K562 (cell line): Measurements from ENCODE around the gene CAPRIN1. TPM values are rescaled to one million over a fixed set of nuclear protein-coding genes. Genes with fewer than 3 reads are reported as not detected.

Experiments used
- CAMTA2 ChIP-seq: fragments of 250-450 bp; sonication (Bioruptor Pico); conservative IDR thresholded peaks from 2 replicates; pipeline ENCODE4 v1.5.1; 2022
- CC2D1A ChIP-seq: fragments of 450-650 bp; IDR thresholded peaks from 2 replicates; pipeline ENCODE4 v1.6.1; 2017; ENCODE audit warnings: mild to moderate bottlenecking
- E4F1 ChIP-seq: fragments of 250-450 bp; sonication (Bioruptor Pico); IDR thresholded peaks from 2 replicates; pipeline ENCODE4 v1.5.0; 2021; ENCODE audit warnings: mild to moderate bottlenecking, borderline replicate concordance
- EHMT2 ChIP-seq: fragments of 450-650 bp; IDR thresholded peaks from 2 replicates; pipeline ENCODE4 v1.6.1; 2018; ENCODE audit warnings: antibody characterized with exemption
- ESRRB ChIP-seq: fragments of 250-450 bp; sonication (Bioruptor Pico); IDR thresholded peaks from 2 replicates; pipeline ENCODE4 v1.5.0; 2020; ENCODE audit warnings: mild to moderate bottlenecking, moderate library complexity, borderline replicate concordance
- FOXA3 ChIP-seq, 2 experiments: fragments of 450-650 bp in 1 of 2; sonication (generic) in 1 of 2; formaldehyde crosslinking; IDR thresholded peaks in 1 of 2; conservative IDR thresholded peaks in 1 of 2; 2 replicates each; pipeline versions ENCODE4 v1.4.0 to v1.8.0; 2020 to 2022; ENCODE audit warnings: mild to moderate bottlenecking in 2 of 2, missing genetic modification reagents in 1 of 2
- HOXB6 ChIP-seq: fragments of 250-450 bp; sonication (Bioruptor Pico); IDR thresholded peaks from 2 replicates; pipeline ENCODE4 v1.5.1; 2022; ENCODE audit warnings: mild to moderate bottlenecking, borderline replicate concordance
- L3MBTL2 ChIP-seq: fragments of 450-650 bp; IDR thresholded peaks from 2 replicates; pipeline ENCODE4 v1.6.1; 2016; ENCODE audit warnings: mild to moderate bottlenecking, moderate library complexity
- MEF2A ChIP-seq: IDR thresholded peaks from 2 replicates; pipeline ENCODE4 v1.6.1; 2011; ENCODE audit warnings: low read depth, mild to moderate bottlenecking, low read length, moderate library complexity; ENCODE audit not compliant: control insufficient read depth
- MTA1 ChIP-seq: fragments of 450-650 bp; IDR thresholded peaks from 2 replicates; pipeline ENCODE4 v1.6.1; 2017; ENCODE audit warnings: borderline replicate concordance
- NCOA2 ChIP-seq, 2 experiments: fragments of 450-650 bp; IDR thresholded peaks; 2 replicates each; pipeline ENCODE4 v1.6.1; 2018; ENCODE audit warnings: mild to moderate bottlenecking in 2 of 2, moderate library complexity in 1 of 2; ENCODE audit not compliant: partially characterized antibody in 2 of 2
- POLR2AphosphoS5 ChIP-seq: IDR thresholded peaks from 2 replicates; pipeline ENCODE4 v1.6.1; 2011; ENCODE audit warnings: mild to moderate bottlenecking, low read depth, low read length, moderate library complexity; ENCODE audit not compliant: control insufficient read depth, insufficient read depth
- STAT6 ChIP-seq: sonication (generic); formaldehyde crosslinking; IDR thresholded peaks from 2 replicates; pipeline ENCODE4 v1.8.1; 2023; ENCODE audit warnings: mild to moderate bottlenecking, missing genetic modification reagents
- TCFL5 ChIP-seq: fragments of 250-450 bp; sonication (Bioruptor Pico); conservative IDR thresholded peaks from 2 replicates; pipeline ENCODE4 v1.6.1; 2021; ENCODE audit warnings: mild to moderate bottlenecking, moderate library complexity, matching md5 sums
- TOE1 ChIP-seq, 2 experiments: fragments of 450-650 bp in 1 of 2; sonication (generic) in 1 of 2; formaldehyde crosslinking in 1 of 2; IDR thresholded peaks; 2 replicates each; pipeline versions ENCODE4 v1.7.1 to v1.8.0; 2016 to 2022; ENCODE audit warnings: borderline replicate concordance in 2 of 2, mild to moderate bottlenecking in 2 of 2, antibody characterized with exemption in 1 of 2, inconsistent platforms in 1 of 2, low read depth in 1 of 2, missing genetic modification reagents in 1 of 2, moderate library complexity in 1 of 2
- ZNF57 ChIP-seq: fragments of 450-650 bp; formaldehyde crosslinking; IDR thresholded peaks from 2 replicates; pipeline ENCODE4 v1.4.0; 2020; ENCODE audit warnings: mild to moderate bottlenecking, moderate library complexity
- polyA plus RNA-seq, 8 experiments: library from polyadenylated mRNA; depleted of rRNA in 4 of 8; stranded (reverse) in 5 of 8; unstranded in 3 of 8; fragments of >200 nt; fragmentation: Nextera tagmentation in 2 of 8; fragmentation: Illumina TruSeq in 1 of 8; extraction: Ambion mirVana in 2 of 8; extraction: Trizol in 1 of 8; gene quantifications; 2 replicates each; pipeline versions ENCODE4 v1.2.1 to v1.2.3, GENCODE V29; 2011 to 2014; ENCODE audit warnings: inconsistent platforms in 1 of 8, missing spikeins in 1 of 8
- total RNA-seq, 7 experiments: library from RNA; depleted of rRNA in 6 of 7; stranded (reverse); fragments of >200 nt in 6 of 7; fragmentation: Illumina TruSeq in 2 of 7; extraction: Trizol in 2 of 7; gene quantifications; 2 replicates each; pipeline versions ENCODE4 v1.2.1 to v1.2.3, GENCODE V29; 2011 to 2021; ENCODE audit warnings: low replicate concordance in 1 of 7
- TF ChIP-seq, protein P1 (sequence below): IDR thresholded peaks from 2 replicates; pipeline ENCODE4 v1.6.1; 2011; ENCODE audit warnings: borderline replicate concordance, low read depth, mild to moderate bottlenecking, moderate library complexity, low read length; ENCODE audit not compliant: insufficient read depth, poor library complexity, severe bottlenecking

The CAPRIN1 gene
- total and polyA plus RNA-seq, 9 of the 15 experiments (the other 6 are each of a cell fraction or from before 2014, with no cell fraction given) = 49.6 to 271 (median 244) TPM

- TF ChIP-seq, protein P1, sequence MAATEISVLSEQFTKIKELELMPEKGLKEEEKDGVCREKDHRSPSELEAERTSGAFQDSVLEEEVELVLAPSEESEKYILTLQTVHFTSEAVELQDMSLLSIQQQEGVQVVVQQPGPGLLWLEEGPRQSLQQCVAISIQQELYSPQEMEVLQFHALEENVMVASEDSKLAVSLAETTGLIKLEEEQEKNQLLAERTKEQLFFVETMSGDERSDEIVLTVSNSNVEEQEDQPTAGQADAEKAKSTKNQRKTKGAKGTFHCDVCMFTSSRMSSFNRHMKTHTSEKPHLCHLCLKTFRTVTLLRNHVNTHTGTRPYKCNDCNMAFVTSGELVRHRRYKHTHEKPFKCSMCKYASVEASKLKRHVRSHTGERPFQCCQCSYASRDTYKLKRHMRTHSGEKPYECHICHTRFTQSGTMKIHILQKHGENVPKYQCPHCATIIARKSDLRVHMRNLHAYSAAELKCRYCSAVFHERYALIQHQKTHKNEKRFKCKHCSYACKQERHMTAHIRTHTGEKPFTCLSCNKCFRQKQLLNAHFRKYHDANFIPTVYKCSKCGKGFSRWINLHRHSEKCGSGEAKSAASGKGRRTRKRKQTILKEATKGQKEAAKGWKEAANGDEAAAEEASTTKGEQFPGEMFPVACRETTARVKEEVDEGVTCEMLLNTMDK = peak; percentile 85
- TF ChIP-seq L3MBTL2 (peak; percentile 82), FOXA3 (CRISPR knock-in tag; conservative IDR thresholded peaks at IDR 0.05 in 1 of 2, IDR thresholded peaks at IDR 0.05 in 1 of 2) (peak in 1 of 2 experiments; percentile 55; a peak in 2 of 4 replicates), TCFL5 (CRISPR knock-in tag) (no peak), MTA1 (peak; percentile 99), CAMTA2 (CRISPR knock-in tag) (0 out of 2 replicates have a peak, but pooled peaks have one; percentile 77), CC2D1A (no peak), ZNF57 (peak; percentile 27; the same call in 1 of the 2 replicates), EHMT2 (no peak), POLR2AphosphoS5 (peak; percentile 79; the same call in 1 of the 2 replicates), MEF2A (0 out of 2 replicates have a peak, but pooled peaks have one; percentile 13), NCOA2 (IDR thresholded peaks at IDR 0.05; ENCODE audit: partially characterized antibody in 2 of 2) (no peak), STAT6 (CRISPR knock-in tag) (no peak), TOE1 (IDR thresholded peaks at IDR 0.05; ENCODE audit: borderline replicate concordance) (peak; percentile 37; the same call in 1 of the 2 replicates), TOE1 (CRISPR knock-in tag; IDR thresholded peaks at IDR 0.05; ENCODE audit: borderline replicate concordance, low read depth) (peak; percentile 89; the same call in 1 of the 2 replicates), ESRRB (CRISPR knock-in tag) (0 out of 2 replicates have a peak, but pooled peaks have one; percentile 34), HOXB6 (CRISPR knock-in tag) (0 out of 2 replicates have a peak, but pooled peaks have one; percentile 68), E4F1 (CRISPR knock-in tag) (no peak)
These were observed 53.8 kb downstream of the CAPRIN1 start, which contains the start of gene NAT10 (continued) for GRCh38 chr11:34105079-34105956.
